NCI-H1417 (cell line): Measurements from ENCODE around the gene CYP26B1.

ENCODE experiments used
- DNase-seq, 3 experiments: peaks; one replicate each; lab custom pipeline; 2025; lab: John Stamatoyannopoulos, UW

The CYP26B1 gene

GRCh38 chr2:72147303-72147971 is at the start of gene CYP26B1:
TSS of gene CYP26B1 (minus strand) at chr2:72147862. CDS start at chr2:72147834, 28 bp downstream.
- peak in 2 of 3 experiments; percentile 15 to 46 for DNase-seq

GRCh38 chr2:72193723-72194122 is 46.1 kb upstream of the CYP26B1 start:
- DNase-seq = no peak

GRCh38 chr2:72191441-72191840 is 43.8 kb upstream of the CYP26B1 start:
- no peak for DNase-seq

- DNase-seq = no peak
Observed at GRCh38 chr2:72185206-72185605, 37.5 kb upstream of the CYP26B1 start.

GRCh38 chr2:72183466-72183865 is 35.8 kb upstream of the CYP26B1 start:
- DNase-seq = no peak

- no peak for DNase-seq
Observed at GRCh38 chr2:72183016-72183415, 35.4 kb upstream of the CYP26B1 start.

- DNase-seq = no peak
Observed at GRCh38 chr2:72182547-72182946, 34.9 kb upstream of the CYP26B1 start.

- DNase-seq = no peak
Observed at GRCh38 chr2:72181616-72182015, 34.0 kb upstream of the CYP26B1 start.

- no peak for DNase-seq
Observed at GRCh38 chr2:72180351-72180750, 32.7 kb upstream of the CYP26B1 start.

- DNase-seq = no peak
Observed at GRCh38 chr2:72178551-72178950, 30.9 kb upstream of the CYP26B1 start.

- no peak for DNase-seq
Observed at GRCh38 chr2:72176281-72176680, 28.6 kb upstream of the CYP26B1 start.

- no peak for DNase-seq
Observed at GRCh38 chr2:72175636-72176035, 28.0 kb upstream of the CYP26B1 start.

- DNase-seq = peak in 1 of 3 experiments; percentile 2
Observed at GRCh38 chr2:72173640-72174321, 26.1 kb upstream of the CYP26B1 start.

- no peak for DNase-seq
Observed at GRCh38 chr2:72172478-72172877, 24.8 kb upstream of the CYP26B1 start.

- DNase-seq = no peak
Observed at GRCh38 chr2:72166279-72166678, 18.6 kb upstream of the CYP26B1 start.

GRCh38 chr2:72165792-72166191 is 18.1 kb upstream of the CYP26B1 start:
- DNase-seq = no peak

- no peak for DNase-seq
Observed at GRCh38 chr2:72162574-72162973, 14.9 kb upstream of the CYP26B1 start.

GRCh38 chr2:72159211-72159993 is 11.7 kb upstream of the CYP26B1 start:
- no peak for DNase-seq

- no peak for DNase-seq
Observed at GRCh38 chr2:72157871-72158771, 10.5 kb upstream of the CYP26B1 start.

- DNase-seq = no peak
Observed at GRCh38 chr2:72156872-72157271, 9.2 kb upstream of the CYP26B1 start.

- DNase-seq = no peak
Observed at GRCh38 chr2:72155737-72156136, 8.1 kb upstream of the CYP26B1 start.

- DNase-seq = no peak
Observed at GRCh38 chr2:72155151-72155550, 7.5 kb upstream of the CYP26B1 start.
